Memory B cell (primary cell): ENCODE data around the gene KIAA0319L.
"Not testable (repeated sequence)": the region's sequence is repeated elsewhere in the genome, so short reads cannot be mapped to it uniquely, and the experiment has no call there.

Experiments
- ATAC-seq: fragments of 150-1000 bp; cut with Tn5 transposase; 2 replicates; pipeline ENCODE4 v1.10.0; 2021; ENCODE audit warnings: low read depth, mild to moderate bottlenecking, moderate library complexity
- DNase-seq, 2 donors: peaks; one replicate each; pipeline ENCODE4 v3.0.0; 2022; ENCODE audit warnings: low spot score in 2 of 2
- H3K27ac Mint-ChIP-seq: one replicate; pipeline ENCODE4 v1.8.0; 2022; ENCODE audit warnings: mild to moderate bottlenecking, moderate library complexity, mixed read lengths
- H3K27me3 Mint-ChIP-seq: one replicate; pipeline ENCODE4 v1.8.0; 2022; ENCODE audit warnings: mixed read lengths
- H3K36me3 Mint-ChIP-seq: one replicate; pipeline ENCODE4 v1.8.0; 2022; ENCODE audit warnings: mild to moderate bottlenecking, mixed read lengths
- H3K4me1 Mint-ChIP-seq: one replicate; pipeline ENCODE4 v1.8.0; 2022; ENCODE audit warnings: mixed read lengths
- H3K4me3 Mint-ChIP-seq: one replicate; pipeline ENCODE4 v1.8.0; 2022; ENCODE audit warnings: mild to moderate bottlenecking, moderate library complexity, mixed read lengths
- H3K9me3 Mint-ChIP-seq: one replicate; pipeline ENCODE4 v1.8.0; 2022; ENCODE audit warnings: mixed read lengths

Gene KIAA0319L

DNA sequence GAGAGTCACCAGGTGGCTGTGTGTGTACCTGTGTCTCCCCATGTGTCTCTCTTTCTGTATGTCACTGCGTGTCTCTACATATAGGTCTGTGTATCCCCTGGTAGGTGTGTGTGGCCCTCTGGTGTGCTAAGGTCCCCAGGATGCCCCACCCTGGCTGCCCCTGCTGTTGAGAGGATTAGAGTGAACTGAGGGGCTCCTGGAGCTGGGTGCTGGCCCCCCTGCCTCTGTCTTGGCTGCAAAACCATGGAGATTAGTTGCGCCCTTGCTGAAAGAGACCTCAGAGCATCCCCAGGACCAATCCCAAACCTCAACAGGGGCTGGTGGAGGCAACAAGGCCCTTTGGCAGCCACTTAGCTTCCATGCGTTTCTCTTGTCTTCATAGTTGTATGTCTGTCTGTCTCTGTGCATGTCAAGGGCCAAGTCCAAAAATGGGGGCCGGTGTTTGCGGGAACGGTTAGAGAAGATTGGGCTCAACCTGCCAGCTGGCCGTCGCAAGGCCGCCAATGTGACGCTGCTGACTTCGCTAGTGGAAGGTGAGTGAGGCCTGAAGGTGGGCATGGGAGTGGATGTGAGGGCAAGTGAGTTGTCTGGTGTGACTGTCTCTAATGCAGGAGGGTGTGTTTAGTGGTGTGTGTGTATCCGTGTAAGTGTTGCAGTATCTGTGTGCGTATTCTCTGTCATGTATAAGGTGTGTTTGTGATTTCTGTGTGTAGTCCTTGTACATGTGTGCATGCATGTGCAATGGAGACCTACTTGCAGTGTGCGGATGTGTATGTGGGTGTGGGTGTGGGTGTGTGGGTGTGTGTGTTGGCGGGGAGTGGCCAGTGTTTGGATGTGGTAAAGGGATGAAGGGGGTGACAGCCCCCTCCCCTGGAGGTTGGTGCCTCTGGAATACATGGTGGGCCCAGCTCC is 32.6 kb upstream of the KIAA0319L start:
- Mint-ChIP-seq H3K27ac (no peak overlapping the region), H3K4me3 (no peak overlapping the region), H3K36me3 (peaks cover 6% of the 10 kb centered on the region), H3K4me1 (peaks cover 4% of the 10 kb centered on the region), H3K9me3 (no peaks in the 10 kb centered on the region), H3K27me3 (no peaks in the 10 kb centered on the region)
- DNase-seq (no peak), ATAC-seq (no peak)

DNA sequence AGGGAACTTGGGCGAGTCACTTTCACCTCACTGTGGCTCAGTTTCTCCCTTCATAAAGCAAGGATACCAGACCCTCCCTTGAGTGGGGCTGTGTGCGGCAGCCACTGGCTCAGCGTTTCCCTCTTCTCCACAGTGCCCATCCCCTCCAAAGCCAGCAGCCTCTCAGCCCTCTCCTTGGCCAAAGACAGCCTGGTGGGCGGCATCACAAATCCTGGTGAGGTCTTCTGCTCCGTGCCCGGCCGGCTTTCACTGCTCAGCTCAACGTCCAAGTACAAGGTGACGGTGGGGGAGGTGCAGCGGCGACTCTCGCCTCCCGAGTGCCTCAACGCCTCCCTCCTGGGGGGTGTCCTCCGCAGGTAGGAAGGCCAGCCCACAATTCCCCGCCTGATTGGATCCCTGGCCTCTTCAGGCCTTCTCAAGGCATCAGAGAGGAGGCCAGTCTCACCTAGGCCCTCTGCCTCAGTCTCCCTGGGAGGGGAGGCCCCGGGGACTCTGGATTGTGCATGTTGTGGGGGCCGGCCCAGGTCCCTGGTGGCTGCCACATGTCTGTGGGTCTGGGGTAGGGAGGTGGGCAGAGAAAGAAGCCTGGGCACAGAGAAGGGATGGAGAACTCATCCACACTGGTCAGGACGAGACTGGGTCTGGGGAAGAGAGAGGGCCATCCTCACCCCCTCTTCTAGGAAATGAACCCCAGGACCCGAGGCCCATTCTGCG is 31.2 kb upstream of the KIAA0319L start:
- peaks cover 4% of the 10 kb centered on the region for H3K4me1 Mint-ChIP-seq
- DNase-seq (no peak), ATAC-seq (no peak)
- no peaks in the 10 kb centered on the region for H3K9me3 Mint-ChIP-seq
- no peaks in the 10 kb centered on the region for H3K27me3 Mint-ChIP-seq
- H3K27ac Mint-ChIP-seq = no peak overlapping the region
- H3K4me3 Mint-ChIP-seq = no peak overlapping the region
- peaks cover 6% of the 10 kb centered on the region for H3K36me3 Mint-ChIP-seq

DNA sequence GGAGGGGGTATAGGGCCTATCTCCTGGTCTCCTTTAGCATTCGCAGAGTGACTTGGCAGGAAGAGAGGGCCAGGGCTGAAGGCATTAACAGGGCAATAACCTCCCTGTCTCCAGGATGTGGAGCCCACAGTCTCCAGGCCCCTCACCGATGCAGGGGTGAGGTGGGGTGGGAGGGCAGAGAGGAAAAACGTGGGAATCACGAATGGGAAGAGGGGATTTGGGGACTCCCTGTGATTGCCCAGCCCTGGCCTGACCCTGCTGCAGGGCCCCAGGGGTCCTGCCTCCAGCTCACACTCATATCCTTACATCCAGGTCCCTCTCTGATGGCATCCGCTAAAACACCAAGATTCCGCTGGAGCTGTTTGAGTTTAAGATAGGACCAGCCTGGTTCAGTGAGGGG is 30.5 kb upstream of the KIAA0319L start:
- no peaks in the 10 kb centered on the region for H3K27me3 Mint-ChIP-seq
- H3K36me3 Mint-ChIP-seq = peaks cover 4% of the 10 kb centered on the region
- no peak overlapping the region for H3K27ac Mint-ChIP-seq
- DNase-seq (no peak), ATAC-seq (no peak)
- peaks cover 4% of the 10 kb centered on the region for H3K4me1 Mint-ChIP-seq
- H3K4me3 Mint-ChIP-seq = no peak overlapping the region
- H3K9me3 Mint-ChIP-seq = no peaks in the 10 kb centered on the region

DNA sequence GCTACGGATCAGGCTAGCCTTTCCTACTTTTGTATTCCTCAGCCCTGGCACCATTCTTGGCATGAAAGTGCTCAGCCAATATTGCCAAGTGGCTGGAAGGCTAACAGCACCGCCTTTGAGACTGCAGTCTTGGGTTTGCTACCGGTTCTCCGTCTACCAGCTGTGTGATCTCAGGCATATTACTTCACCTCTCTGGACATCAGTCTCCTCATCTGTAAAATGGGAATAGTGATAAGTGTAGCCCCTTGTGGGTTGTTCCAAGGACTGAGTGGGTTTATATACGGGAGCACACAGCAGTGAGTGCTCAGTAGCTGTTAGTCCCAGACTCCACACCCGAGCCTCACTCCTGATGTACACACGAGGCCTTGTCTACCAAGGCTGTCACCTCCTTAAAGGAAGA is 29.6 kb upstream of the KIAA0319L start:
- ATAC-seq (no peak), DNase-seq (no peak)
- peaks cover 4% of the 10 kb centered on the region for H3K36me3 Mint-ChIP-seq
- H3K27me3 Mint-ChIP-seq = no peaks in the 10 kb centered on the region
- H3K4me3 Mint-ChIP-seq = no peak overlapping the region
- no peaks in the 10 kb centered on the region for H3K9me3 Mint-ChIP-seq
- no peak overlapping the region for H3K27ac Mint-ChIP-seq
- H3K4me1 Mint-ChIP-seq = peaks cover 6% of the 10 kb centered on the region

DNA sequence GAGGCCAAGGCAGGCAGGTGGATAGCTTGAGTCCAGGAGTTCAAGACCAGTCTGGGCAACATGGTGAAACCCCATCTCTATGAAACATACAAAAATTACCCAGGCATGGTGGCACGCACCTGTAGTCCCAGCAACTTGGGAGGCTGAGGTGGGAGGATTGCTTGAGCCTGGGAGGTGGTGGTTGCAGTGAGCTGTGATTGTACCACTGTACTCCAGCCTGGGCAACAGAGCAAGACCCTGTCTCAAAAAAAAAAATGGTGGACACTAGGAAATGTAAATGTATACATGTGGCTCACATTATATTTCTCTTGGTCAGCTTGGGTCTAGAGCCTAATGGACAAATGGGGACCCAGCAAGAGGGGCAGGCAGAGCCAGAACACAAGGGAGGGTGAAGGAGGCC is 28.6 kb upstream of the KIAA0319L start:
- ATAC-seq, DNase-seq: not testable (repeated sequence)

DNA sequence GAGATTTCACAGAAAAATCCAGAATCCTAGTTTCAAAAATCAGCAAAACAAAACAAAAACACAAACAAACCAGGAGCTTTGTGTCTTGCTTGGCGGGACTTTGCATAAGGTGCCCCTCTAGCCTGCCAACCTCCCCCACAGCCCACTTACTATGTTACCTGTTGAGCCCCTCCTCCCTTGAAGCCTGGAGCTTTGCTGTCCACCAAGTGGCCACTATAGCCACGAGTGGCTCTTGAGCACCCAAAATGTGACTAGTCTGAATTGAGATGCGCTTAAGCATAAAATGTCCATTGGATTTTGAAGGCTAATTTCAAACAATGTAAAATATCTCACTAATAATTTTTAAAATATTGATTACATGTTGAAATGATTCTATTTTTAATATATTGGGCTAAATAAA is 28.1 kb upstream of the KIAA0319L start:
- no peak overlapping the region for H3K27ac Mint-ChIP-seq
- no peak for DNase-seq
- no peak overlapping the region for H3K4me3 Mint-ChIP-seq
- H3K4me1 Mint-ChIP-seq = peaks cover 6% of the 10 kb centered on the region
- no peaks in the 10 kb centered on the region for H3K36me3 Mint-ChIP-seq
- no peak for ATAC-seq
- no peaks in the 10 kb centered on the region for H3K9me3 Mint-ChIP-seq
- H3K27me3 Mint-ChIP-seq = no peaks in the 10 kb centered on the region

More for the DNA sequence above, 28.6 kb upstream of the KIAA0319L start:
- not testable (repeated sequence) for H3K27ac Mint-ChIP-seq, H3K4me3 Mint-ChIP-seq, H3K4me1 Mint-ChIP-seq, H3K36me3 Mint-ChIP-seq, H3K27me3 Mint-ChIP-seq, H3K9me3 Mint-ChIP-seq

DNA sequence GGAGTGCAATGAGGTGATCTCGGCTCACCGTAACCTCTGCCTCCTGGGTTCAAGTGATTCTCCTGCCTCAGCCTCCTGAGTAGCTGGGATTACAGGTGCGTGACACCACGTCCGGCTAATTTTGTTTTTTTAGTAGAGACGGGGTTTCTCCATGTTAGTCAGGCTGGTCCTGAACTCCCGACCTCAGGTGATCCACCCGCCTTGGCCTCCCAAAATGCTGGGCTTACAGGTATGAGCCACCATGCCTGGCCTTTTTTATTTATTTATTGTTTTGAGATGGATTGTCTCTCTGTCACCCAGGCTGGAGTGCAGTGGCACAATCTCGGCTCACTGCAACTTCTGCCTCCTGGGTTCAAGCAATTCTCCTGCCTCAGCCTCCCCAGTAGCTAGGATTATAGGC is 24.4 kb upstream of the KIAA0319L start:
- not testable (repeated sequence) for H3K27me3 Mint-ChIP-seq, ATAC-seq, H3K36me3 Mint-ChIP-seq, DNase-seq, H3K27ac Mint-ChIP-seq, H3K4me1 Mint-ChIP-seq, H3K9me3 Mint-ChIP-seq, H3K4me3 Mint-ChIP-seq

DNA sequence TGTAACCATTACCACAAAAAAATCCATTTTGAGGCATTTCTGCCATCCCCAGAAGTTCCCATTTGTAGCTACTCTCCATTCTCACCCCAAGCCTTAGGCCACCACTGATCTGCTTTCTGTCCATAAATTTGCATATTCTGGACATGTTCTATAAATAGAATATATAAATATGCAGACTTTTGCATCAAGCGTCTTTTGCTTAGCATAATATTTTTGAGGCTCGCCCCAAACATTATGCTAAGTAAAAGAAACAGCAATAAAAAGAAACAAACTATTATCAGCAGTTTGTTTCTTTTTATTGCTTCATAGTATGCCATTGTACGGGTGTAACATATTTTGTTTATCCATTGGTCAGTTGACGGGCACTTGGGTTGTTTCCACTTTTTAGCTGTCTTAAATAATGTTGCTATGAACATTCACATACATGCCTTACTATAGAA is 23.8 kb upstream of the KIAA0319L start:
- no peak for DNase-seq
- Mint-ChIP-seq H3K36me3 (no peaks in the 10 kb centered on the region), H3K4me3 (no peak overlapping the region), H3K4me1 (peaks cover 16% of the 10 kb centered on the region), H3K27ac (no peak overlapping the region), H3K9me3 (no peaks in the 10 kb centered on the region), H3K27me3 (no peaks in the 10 kb centered on the region)
- no peak for ATAC-seq

DNA sequence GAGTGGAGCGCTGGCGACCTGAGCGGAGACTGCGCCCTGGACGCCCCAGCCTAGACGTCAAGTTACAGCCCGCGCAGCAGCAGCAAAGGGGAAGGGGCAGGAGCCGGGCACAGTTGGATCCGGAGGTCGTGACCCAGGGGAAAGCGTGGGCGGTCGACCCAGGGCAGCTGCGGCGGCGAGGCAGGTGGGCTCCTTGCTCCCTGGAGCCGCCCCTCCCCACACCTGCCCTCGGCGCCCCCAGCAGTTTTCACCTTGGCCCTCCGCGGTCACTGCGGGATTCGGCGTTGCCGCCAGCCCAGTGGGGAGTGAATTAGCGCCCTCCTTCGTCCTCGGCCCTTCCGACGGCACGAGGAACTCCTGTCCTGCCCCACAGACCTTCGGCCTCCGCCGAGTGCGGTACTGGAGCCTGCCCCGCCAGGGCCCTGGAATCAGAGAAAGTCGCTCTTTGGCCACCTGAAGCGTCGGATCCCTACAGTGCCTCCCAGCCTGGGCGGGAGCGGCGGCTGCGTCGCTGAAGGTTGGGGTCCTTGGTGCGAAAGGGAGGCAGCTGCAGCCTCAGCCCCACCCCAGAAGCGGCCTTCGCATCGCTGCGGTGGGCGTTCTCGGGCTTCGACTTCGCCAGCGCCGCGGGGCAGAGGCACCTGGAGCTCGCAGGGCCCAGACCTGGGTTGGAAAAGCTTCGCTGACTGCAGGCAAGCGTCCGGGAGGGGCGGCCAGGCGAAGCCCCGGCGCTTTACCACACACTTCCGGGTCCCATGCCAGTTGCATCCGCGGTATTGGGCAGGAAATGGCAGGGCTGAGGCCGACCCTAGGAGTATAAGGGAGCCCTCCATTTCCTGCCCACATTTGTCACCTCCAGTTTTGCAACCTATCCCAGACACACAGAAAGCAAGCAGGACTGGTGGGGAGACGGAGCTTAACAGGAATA is 20.1 kb upstream of the KIAA0319L start:
- ATAC-seq (peak; percentile 81), DNase-seq (peak; percentile 38 to 42)
- Mint-ChIP-seq H3K27me3 (peaks cover 2% of the 10 kb centered on the region), H3K9me3 (no peaks in the 10 kb centered on the region), H3K36me3 (no peaks in the 10 kb centered on the region), H3K4me1 (peaks cover 17% of the 10 kb centered on the region), H3K4me3 (peak overlapping the region; percentile 83), H3K27ac (peak overlapping the region; percentile 52)

DNA sequence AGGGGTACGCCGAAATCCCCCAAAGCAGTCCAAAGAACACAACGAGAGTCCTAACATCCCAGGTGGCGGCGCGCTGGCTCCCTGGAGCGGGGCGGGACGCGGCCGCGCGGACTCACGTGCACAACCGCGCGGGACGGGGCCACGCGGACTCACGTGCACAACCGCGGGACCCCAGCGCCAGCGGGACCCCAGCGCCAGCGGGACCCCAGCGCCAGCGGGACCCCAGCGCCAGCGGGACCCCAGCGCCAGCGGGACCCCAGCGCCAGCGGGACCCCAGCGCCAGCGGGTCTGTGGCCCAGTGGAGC is 19.5 kb upstream of the KIAA0319L start:
- Mint-ChIP-seq H3K27ac (peak overlapping the region; percentile 31), H3K4me1 (peaks cover 14% of the 10 kb centered on the region), H3K4me3 (peak overlapping the region; percentile 83)
- not testable (repeated sequence) for ATAC-seq, H3K9me3 Mint-ChIP-seq, H3K27me3 Mint-ChIP-seq, H3K36me3 Mint-ChIP-seq, DNase-seq

DNA sequence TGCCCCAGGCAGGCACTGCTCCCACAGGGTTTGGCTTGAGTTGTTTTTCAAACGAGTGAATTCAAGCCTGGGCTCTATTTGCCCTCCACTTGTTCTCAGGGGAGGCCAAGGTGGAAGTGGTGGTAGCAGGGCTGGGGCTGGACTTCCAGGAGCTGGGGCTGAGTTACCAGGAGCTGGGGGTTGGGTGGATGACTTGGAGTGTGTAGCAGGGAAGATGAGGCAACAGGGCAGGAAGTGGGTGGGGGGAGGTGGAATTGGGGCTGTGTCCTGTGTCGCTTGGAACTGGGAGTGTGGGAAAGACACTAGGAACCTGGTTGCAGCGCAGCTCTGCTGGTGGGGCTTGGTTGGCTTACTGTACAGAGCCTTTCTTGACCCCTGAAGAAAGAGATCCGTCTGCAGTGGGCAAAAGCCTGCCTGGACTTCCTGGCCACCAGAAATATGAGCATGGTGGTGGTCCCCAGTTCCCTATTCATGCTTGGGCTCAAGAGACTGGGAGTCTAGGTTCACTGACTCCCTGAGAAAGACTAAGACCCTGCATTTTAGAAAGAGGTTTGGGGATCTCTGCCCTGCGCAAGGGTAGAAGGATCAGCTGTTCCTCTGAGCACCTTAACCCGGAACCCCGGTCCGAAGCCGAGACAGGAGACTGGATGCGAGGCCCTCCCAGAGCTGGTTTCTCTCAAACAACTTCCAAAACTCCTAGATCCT is 19.0 kb upstream of the KIAA0319L start:
- H3K27ac Mint-ChIP-seq = peak overlapping the region; percentile 31
- no peak for DNase-seq
- peaks cover 14% of the 10 kb centered on the region for H3K4me1 Mint-ChIP-seq
- no peak for ATAC-seq
- no peaks in the 10 kb centered on the region for H3K36me3 Mint-ChIP-seq
- H3K9me3 Mint-ChIP-seq = no peaks in the 10 kb centered on the region
- H3K4me3 Mint-ChIP-seq = peak overlapping the region; percentile 81
- peaks cover 2% of the 10 kb centered on the region for H3K27me3 Mint-ChIP-seq

DNA sequence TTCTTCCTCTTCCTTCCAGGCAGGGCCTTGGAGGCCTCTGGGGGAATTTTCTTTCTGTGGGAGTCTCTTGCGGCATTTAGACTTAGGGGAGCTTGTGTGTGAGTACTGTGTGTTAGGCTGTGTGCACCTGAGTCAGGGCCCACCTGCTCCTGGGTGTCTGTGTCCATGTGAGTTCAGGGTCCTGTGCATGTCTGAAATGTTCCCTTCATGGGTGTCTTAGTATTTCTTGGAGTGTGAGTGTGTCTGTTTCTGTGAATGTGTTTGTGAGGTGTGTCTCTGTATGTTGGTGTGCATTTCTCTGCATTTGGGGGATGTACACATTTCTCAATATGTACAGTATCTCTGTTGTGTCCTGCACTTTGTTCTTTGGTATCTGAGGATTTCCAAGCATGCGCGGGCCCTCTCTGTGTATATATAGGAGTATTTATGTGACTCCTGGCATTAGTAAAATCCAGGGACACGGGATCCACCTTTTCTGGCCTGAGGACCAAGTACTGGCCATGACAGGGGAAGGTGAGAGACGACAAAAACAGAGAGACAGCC is 18.3 kb upstream of the KIAA0319L start:
- Mint-ChIP-seq H3K9me3 (no peaks in the 10 kb centered on the region), H3K27ac (no peak overlapping the region), H3K27me3 (peaks cover 2% of the 10 kb centered on the region), H3K4me3 (no peak overlapping the region), H3K36me3 (no peaks in the 10 kb centered on the region), H3K4me1 (peaks cover 14% of the 10 kb centered on the region)
- ATAC-seq (no peak), DNase-seq (no peak)

DNA sequence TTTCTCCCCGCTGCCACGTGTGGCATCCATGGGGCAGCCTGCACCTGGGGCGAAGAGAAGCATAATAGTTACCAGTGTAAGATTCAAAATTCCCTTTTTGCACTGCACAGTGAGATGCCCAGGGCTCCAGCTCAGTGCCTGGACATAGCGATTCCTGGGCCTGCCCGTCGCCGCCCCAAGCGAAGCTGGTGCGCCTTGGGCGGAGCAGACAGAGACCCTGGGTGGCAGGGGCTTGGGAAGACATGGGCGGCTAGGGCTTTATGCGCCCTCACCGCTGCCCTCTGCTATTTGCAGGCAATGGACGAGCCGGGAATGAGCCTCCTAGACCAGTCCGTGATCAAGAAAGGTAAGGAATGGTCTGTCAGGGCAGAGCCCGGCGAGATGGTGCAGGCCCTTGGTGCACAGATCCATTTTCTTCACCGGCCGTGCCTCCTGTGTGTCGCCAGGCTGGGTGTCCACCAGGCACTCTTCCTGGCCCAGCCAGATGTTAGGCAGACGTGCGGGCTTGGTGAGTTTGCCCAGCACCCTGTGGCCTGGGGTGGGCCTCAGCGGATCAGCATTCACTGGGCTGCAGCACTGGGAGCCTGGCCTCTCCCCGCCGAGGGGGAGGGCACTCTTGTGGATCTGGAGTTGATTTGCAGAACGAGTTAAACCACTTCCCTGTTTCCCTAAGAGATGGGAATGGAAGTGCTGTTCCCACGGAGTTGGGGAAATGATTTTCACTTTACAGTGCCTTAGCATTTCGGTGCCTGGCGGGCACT is 17.6 kb upstream of the KIAA0319L start:
- H3K27ac Mint-ChIP-seq = no peak overlapping the region
- peaks cover 2% of the 10 kb centered on the region for H3K27me3 Mint-ChIP-seq
- no peaks in the 10 kb centered on the region for H3K9me3 Mint-ChIP-seq
- peaks cover 14% of the 10 kb centered on the region for H3K4me1 Mint-ChIP-seq
- DNase-seq = no peak
- H3K36me3 Mint-ChIP-seq = no peaks in the 10 kb centered on the region
- H3K4me3 Mint-ChIP-seq = no peak overlapping the region
- no peak for ATAC-seq
